Measurements from ENCODE around the gene CCDC192.
"Not testable (repeated sequence)": the region's sequence is repeated elsewhere in the genome, so short reads cannot be mapped to it uniquely, and the experiment has no call there.

CCDC192 gene

DNA sequence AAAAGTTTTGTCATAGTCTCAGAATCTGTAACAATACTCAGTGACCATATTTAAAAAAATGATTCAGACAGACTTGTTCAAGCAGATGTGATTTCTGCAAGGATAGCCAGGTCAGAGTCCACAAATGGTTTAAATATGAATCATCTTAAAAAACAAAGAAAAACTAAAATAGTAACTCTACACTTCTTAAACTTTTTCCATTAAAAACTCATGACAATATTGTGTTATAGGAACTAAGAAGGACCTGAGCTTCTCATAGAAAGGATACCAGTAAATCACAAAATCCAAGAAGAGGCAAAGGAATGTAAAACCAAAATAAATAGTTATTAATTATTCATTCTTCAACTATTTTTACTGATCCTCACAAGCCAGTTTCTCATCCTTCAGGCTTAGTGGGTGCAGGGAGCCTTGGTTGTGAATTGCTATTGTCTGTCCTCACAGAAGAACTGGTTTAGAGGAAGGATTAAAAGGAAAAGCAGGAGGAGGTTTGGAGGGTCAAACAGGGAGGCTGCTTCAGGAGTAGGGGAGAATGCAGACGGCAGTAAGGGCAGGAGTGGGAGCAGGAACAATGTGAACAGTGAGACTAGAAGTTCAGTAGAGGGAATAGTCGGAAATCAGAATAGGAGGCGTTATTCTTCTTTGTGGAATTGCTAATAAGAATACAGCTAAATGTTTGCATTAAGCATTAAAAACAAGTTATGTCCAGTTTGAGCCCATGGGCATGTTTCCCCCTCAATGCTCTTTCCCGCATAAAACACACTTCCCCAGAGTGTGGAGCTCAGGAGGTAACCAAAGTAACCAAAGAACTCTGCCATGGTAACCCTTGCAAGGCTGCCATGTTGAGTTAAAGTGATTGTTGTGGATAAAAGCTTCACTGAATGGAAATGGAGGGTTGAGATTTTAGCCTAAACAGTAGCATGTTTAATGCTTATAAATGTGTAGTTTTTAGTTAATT lies 110.7 kb downstream of the CCDC192 start:
- no peak for DNase-seq

DNA sequence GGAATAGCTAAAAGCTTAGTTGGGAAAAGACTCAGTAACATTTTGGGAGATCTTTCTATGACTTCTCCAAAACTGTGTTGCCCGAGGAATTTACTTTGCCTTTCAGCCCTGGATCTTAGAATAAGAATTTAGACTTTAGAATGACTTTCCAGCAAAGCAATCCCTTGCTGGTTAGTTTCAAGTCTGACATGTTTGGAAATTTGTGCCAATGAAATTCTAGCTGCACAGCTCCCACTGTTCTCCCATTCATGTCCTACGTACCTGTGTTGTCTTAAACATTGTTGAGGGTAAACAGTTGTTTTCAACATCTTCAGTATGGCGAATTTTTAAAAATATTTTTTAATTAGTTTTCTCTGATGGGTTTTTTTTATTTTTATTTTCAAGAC lies 111.4 kb downstream of the CCDC192 start:
- DNase-seq = no peak

DNA sequence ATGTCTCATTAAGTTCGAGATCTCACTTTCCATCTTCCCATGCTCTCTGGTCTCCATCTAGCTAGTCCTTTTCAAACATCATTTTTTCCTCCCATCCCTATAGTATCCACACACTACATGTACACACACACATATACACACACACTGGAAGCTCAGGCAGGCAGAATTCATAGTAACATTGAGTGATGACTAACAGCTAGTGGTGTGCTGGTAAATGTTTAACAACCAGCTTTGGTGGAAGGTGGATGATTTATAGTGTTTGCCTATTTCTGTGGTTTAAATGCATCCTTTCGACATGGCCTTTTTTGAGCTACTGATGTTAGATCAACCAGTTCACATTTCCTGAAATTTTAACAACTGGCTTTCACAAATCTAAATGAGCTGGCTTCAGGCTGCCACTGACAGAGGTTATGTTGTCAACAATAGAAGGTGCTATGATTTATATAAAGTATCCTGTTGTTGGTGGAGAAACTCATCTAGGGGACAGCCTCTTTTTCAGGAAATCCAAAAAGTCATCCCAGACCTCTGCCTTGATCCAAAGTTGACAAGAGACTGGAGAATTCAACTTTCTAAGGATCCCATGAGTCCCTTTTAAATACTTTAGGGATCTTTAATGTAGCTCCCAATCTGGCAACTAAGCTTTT lies 117.8 kb downstream of the CCDC192 start:
- no peak for DNase-seq

DNA sequence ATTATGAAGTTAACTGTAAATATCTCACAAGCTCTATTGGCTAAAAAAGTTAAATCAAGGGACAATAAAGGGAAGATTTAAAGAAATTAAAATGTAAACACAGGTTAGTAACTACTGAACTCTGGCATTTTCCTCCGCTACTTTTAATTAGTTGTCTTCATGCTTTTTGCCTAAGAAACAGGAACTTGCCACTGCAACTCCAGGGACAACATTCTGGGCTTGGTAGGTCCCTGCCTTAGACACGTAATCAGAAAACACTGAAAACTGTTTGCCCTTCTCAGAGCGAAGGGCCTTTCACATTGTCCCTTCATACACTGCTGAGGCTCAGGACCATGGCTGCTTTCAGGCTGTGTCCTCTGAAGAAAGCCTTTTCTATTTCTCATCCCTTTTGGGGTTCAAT lies 118.7 kb downstream of the CCDC192 start:
- DNase-seq = no peak

DNA sequence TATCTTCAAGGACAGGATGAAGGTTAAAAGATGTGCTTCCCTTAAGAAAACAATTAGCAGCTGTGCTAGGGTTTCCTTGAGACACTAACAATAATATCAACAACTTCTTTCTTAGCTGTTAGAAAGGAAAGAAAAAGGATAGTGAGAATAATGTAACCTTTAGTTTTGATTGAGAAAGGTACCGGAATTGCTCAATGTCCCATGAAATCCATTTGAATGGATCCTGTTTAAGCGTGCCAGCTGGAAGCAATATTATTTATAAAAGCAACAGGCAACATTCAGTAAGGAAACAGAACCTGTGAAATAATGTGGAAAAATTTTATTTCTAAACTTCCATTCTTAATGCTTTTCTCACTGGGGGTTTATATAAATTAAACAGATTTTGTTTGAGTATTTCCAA lies 120.9 kb downstream of the CCDC192 start:
- DNase-seq = no peak

DNA sequence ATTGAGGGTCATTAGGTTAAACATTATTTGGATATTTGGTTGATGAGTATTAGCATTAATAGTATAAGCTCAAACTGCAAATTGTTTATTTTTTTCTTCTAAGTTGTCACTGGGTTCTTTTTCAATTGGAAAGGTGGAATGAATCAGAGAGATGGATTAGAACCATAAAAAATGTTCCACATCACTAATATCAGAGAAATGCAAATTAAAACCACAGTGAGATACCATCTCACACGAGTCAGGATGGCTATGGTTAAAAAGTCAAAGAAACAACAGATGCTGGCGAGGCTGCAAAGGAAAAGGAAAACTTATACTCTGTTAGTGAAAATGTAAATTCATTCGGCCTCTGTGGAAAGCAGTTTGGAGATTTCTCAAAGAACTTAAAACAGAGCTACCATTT lies 122.8 kb downstream of the CCDC192 start:
- no peak for DNase-seq

DNA sequence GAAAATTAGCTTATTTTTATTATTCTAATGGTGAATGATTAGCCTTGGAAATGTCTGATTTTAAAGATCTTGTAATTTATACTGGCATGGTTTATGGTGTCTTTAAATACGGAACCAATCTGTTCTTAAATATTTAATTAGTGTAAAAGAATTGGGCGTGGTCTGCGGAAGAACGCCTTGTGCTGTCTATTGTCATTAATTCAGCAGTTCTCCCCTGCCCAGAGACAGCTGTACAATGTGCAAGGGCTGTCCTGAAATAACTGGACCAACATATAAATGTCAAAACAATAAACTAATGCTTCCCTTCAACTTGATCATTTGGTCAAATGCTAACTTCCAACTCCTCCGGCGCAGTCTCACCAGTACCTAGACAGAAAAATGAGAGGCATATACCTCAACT lies 124.3 kb downstream of the CCDC192 start:
- no peak for DNase-seq

DNA sequence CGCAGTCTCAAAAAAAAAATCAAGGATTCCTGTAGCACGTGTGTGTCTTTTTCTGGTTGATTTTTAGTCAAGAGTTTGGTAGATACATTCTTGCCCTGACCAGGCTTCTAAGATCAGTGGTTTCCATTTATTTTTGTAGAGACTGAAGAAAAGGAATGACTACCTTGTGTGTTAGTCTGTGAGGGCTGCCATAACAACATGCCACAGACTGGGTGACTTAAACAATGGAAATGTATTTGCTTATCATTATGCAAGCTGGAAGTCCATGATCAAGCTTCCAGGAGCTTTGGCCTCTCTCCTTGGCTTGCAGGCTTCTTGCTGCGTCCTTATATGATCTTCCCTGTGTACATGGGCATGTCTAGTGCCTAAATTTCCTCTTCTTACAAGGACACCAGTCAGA lies 127.0 kb downstream of the CCDC192 start:
- no peak for DNase-seq

DNA sequence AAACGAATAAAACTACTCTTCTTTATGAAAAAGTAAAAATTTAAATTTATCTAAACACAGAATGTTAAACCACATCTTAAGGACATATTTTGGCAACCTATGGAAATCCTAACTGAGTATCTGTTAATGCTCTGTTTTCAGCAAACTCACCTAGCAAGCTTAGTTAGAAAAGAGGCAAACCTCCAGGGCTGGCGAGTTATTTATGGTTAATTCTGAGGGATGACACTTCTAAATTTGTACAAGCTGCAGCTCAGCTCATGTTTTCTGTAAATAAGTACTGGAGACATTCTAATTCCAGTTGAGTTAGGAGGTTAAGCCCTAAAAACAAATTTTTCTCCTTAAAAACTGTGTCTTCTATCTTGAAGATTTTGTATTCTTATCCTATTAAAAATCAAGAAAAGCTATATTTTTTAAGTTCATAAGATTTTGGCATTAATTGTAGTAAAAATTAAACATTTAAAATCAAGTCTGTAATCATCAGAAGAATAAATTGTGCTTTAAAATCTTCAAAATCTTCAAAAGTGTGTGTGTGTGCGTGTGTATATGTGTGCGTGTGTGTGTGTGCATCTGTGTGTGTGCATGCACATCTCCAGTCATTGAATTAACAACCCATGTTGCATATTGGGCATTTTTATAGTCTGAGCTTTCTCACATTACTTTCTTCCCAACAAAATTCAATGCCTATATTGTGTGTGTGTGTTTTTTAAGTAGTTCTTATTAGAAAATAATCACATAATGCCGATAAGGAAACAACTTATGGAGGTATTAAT lies 127.8 kb downstream of the CCDC192 start:
- DNase-seq = no peak

DNA sequence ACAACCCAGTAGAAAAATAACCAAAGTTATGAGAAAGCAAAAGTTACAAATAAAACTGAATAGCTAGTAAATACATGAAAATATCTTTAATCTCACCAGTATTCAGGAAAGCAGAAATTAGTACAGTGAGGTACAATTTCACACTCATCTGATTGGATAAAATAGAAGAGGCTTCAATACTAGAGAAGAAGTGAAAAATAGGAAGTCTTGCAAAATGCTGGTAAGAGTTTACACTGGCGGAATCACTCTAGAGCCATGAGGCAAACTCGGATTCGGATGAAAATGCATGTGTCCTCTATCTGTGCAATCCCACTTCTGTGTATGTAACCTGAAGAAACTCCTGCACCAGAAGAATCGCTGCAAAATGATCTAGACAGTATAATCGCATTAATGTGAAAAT lies 128.9 kb downstream of the CCDC192 start:
- DNase-seq = no peak

DNA sequence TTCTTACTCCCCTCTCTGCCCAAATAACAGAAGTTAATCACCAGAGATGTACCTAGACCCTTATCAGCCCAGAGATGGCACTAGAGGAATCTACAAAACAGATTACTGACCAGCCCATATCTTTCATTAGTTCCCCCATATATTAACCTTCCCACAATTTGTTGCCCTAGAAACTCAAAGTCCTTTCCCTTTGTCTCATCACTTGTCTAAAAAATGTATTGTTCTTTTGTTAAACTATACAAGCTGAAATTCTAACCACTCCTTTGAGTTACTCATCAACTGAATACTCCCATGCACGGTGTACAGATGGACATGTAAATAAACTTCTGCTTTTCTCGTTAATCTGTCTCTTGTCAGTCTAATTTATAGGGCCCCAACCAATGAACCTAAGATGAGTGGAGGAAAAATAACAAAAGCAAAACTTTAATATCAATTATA lies 130.9 kb downstream of the CCDC192 start:
- no peak for DNase-seq

DNA sequence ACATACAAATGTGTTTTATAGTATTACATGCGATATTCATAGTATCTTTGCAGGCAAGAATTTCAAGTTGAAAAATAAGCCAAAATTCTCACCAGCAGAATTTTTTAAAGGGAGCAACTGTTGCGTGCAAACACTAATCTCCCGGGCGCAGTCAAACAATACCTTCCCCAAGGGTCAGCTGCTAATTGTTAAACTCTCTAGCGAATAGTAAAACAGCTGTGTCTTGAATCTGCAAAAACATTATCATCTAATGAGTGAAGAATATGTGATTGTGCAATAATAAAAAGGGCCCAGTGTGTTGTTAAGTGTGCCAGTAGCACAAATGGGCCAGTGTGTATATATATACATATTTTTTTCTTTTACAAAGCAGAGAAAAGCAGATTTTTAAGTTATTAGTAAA lies 131.4 kb downstream of the CCDC192 start:
- DNase-seq = no peak

DNA sequence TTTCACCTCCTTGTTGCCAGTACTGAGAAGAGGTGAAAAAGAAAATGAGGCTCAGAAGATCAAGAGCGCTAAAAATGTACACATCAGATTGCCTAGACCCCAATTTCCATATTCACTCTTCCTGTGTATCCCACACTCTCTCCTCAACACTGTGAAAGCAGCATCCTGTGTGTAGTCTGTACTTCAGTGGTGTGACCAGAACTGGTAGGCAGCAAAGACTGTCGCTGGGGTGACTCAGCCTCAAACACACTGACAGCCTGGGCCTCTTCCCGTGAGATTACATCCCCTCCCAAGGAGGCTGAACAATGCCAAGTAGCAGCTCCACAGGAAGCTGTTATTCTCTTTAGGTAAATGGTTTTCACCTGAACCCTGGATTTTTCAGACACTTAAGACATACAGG lies 135.5 kb downstream of the CCDC192 start:
- no peak for DNase-seq

DNA sequence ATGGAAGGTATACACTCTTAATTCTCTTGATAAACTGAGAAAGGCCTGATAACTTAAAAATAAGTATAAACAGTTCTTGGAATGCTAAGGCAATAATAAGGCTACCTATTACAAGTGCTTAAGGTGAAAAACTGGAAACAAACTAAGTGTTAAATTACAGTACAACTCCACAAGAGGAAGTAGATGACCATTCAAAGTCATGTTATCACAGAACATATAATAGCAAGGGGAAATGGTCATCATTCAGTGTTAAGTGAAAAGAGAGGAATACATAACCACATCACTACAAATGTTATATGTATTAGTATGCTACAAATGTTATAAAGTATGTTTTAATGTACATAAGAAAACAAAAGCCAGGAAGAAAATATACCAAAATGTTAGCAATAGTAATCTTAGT lies 135.9 kb downstream of the CCDC192 start:
- no peak for DNase-seq

DNA sequence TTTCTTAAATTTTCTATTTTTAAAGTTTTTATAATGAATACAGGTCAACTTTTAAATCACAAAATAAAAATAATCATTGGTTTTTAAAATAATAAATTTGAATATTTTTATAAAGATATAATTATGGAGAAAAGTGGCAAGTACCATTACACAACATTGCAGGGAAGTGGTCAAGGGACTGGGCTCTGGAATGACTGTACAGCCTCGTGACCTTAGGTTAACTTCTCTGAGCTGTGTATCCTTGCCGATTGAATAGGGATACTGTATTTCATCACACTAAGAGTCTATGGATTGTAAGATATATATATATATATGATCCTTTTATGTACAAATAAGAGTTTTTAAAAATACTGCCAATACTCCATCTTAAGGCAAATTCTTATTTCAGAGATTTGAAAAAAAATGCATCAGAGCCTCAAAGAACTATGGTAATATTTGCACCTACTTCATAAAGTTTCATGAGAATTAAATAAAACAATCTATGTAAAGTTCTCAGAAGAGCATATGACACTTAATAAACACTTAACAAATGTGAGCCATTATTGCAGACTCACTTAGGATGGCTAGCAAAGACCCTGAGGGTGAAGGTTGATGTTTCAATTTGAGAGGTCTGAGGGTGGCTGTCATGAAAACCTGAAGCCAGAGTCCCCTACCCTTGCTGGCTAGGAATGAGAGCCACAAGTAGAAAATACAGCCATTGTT lies 136.5 kb downstream of the CCDC192 start:
- no peak for DNase-seq

DNA sequence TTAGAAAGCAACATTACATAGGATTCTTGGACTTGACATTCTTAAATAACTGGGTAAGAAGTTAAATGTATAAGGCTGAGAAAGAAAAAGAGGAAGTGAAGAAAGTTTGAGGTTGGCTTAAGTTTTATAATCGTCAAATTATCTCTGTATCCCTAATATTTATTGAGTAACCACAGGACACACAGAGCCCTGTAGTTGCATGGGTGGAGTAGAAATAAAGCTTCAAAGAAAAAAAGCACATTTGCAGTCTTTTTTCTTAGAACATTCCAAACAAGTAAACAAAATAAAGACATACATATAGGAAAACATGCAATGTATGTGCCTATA lies 137.0 kb downstream of the CCDC192 start:
- DNase-seq = no peak

DNA sequence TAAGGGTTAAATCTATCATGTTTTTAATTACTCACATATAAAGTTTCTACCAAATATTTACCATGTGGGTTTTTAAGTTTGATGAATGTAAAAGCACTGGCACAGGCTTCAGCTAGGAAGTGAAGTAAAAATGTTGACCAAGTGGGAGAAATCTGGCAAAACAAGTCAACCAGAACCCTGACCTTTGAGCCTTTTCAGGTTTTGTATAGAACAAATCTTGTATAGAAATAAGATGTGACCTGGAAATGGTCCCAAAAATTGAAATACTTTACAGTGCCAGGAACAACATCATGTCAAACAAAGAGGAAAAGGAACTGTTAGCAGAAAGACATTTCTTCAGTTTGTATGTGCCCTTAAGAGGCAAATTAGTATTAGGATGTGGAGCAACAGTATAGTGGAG lies 137.6 kb downstream of the CCDC192 start:
- DNase-seq = no peak

DNA sequence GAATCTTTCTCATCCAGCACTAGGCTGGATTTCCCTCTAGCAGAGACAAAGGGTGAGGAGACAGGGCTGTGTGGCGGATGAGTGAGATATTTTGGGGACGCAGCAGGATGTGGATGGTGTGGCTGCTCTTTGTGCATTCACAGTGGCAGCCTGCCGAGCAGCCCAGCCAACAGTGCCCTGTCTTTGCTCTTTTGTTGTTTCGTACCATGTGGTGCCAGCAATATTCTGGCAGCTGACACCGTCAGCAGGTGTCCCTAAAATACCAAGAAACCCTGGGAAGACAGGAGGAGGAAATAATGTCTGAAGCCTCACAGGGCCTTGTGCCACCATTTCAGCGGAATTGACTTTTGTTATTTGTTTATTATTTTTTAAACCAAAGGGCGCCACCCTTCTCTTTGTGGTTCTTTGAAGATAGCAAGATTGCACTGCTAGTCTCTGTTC lies 141.4 kb downstream of the CCDC192 start:
- no peak for DNase-seq

DNA sequence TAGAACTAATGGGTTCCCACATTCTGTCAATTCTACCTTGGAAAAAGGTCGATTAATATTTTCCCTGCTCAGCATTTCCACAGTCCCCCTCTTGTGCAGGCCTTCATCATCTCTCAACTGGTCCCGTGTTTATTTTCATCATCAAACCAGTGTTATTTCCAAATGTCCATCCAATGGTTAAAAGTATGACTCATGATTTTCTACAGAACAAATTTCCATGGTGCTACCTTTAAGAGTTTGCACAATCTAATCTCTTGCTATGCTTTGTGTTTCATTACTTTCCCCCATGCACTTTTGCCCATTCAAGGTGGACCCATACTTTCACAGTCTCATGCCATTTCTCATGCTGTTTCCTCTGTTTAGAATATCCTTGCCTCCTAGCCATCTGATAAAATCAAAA lies 143.7 kb downstream of the CCDC192 start:
- no peak for DNase-seq

DNA sequence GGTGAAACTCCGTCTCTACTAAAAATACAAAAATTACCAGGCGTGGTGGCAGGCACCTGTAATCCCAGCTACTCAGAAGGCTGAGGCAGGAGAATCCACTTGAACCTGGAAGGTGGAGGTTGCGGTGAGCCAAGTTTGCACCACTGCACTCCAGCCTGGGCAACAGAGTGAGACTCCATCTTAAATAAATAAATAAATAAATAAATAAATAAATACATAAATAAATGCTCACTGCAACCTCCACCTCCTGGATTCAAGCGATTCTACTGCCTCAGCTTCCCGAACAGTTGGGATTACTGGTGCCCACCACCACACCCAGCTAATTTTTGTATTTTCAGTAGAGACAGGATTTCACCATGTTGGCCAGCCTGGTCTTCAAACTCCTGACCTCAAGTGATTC lies 144.4 kb downstream of the CCDC192 start:
- DNase-seq = not testable (repeated sequence)

DNA sequence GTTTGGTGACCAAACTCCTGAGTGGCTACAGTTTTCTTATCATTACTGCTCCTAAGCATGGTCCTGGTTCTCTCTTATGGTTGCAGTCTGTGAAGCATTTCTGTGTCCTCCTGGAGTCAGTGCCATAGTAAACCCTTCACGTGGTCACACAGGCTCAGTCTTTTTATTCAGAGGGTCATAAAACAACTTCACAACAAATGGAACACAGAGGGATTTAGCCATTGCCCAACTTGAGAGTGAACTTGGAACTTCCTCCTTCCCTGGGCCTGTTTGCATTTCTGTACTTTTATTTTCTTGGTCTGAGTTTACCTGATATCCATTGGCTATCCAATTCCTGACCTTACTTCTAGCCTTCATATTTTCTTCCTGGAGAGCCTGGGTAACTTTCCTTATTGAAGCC lies 144.9 kb downstream of the CCDC192 start:
- DNase-seq = no peak

DNA sequence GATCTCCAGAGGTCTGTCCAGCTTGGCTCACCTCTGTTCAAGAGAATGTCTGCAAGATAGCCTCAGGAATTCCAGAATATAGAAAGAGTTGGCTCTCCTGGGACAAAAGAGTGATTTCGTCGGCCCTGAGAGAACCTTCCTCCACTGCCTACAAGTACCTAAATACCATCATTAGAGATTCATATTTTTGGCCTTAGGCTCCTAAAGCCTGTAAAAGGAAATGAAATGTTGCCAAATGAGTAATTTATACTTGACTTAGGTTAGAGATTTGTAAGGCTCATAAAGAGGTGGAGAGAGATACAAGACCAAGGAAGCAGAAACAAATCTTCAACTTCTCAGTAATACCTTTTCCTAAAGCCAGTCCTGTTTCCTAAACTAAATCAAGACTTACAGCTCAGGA lies 146.2 kb downstream of the CCDC192 start:
- no peak for DNase-seq

DNA sequence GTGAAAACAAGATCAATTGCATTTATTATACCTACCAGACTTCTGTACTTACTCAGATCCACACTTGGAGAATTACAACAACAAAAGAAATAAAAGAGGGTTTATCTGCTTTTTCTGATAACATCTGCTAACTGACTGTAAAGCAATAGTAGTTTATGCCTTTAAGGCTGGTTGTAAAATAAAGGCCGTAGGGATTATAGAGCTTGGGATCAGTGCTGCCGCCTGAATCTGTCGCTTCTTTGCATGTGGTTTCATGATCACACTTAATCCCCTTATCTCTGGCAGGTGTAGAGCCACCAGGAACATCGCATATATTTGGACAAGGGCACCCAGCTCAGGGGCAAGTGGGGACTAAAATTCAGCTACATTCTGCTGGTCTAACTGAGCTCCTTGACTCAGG lies 146.7 kb downstream of the CCDC192 start:
- DNase-seq = no peak

Measured in CD4-positive, alpha-beta T cell treated with Interleukin-4 for 4 hours (primary cell).